Measurements from ENCODE around the gene GBF1. TPM values are rescaled to one million over a fixed set of nuclear protein-coding genes. Genes with fewer than 3 reads are reported as not detected.

The GBF1 gene
- total and polyA plus RNA-seq, 10 of the 15 experiments (the other 5 are each of a cell fraction or from before 2014, with no cell fraction given), result 0.82 to 42.0 (median 21.8) TPM

DNA sequence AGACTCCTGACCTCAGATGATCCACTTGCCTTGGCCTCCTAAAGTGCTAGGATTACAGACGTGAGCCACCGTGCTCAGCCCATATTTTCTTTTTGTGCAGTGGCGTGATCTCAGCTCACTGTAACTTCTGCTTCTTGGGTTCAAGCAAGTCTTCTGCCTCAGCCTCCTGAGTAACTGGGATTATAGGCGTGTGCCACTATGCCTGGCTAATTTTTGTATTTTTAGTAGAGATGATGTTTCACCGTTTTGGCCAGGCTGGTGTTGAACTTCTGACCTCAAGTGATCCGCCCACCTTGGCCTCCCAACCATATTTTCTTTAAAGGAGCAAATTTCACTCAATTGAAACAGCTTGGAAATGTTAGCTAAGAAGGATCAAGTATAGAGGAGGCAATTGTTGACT is 16.5 kb downstream of the GBF1 start:
- H3K27ac ChIP-seq (ENCODE audit: control insufficient read depth, insufficient read depth), result no peak overlapping the region
- no peak overlapping the region for H3K4me2 ChIP-seq (ENCODE audit: control insufficient read depth, insufficient read depth)
- intact Hi-C loops (cut with micrococcal nuclease; ENCODE audit: unreplicated experiment) (no loop called here), in situ Hi-C loops (cut with MboI) (no loop called here)
- DNase-seq (ENCODE audit: low read depth, low spot score) (no peak), ATAC-seq (no peak), FAIRE-seq (no peak)
- ChIA-PET SMC1A (ENCODE audit: uncharacterized antibody, unreplicated experiment) (interaction anchor here (0.9 kb wide), 1 partner anchor 17 kb away, joined by 3 read pairs; no protein-coding TSS in a partner anchor), POLR2A (interaction anchor here (0.5 to 0.8 kb wide), 3 partner anchors 12 to 748 kb away, joined by 3 to 7 read pairs (median 5); no protein-coding TSS in a partner anchor), CTCF (interaction anchor here (0.6 to 1.2 kb wide), 2 partner anchors 90 to 214 kb away, joined by 3 read pairs; no protein-coding TSS in a partner anchor), RAD21 (ENCODE audit: unreplicated experiment) (interaction anchor here (1.1 kb wide), 1 partner anchor 90 kb away, joined by 3 read pairs; no protein-coding TSS in a partner anchor)
- WGBS (ENCODE audit: insufficient coverage, insufficient replicate concordance, low lambda C conversion rate, missing lambda C conversion rate), result 91% methylated on average over 6 of the region's 6 CpGs
- H3K36me3 ChIP-seq (ENCODE audit: control insufficient read depth in 2 of 2, insufficient read depth in 2 of 2, low read length in 1 of 2), result peaks cover 7 to 24% of the 10 kb centered on the region in 2 experiments
- no peaks in the 10 kb centered on the region for H3K4me1 ChIP-seq (ENCODE audit: control insufficient read depth, insufficient read depth, low read length)
- no TSS peak for BruUV-seq (replicated peaks)
- no peak overlapping the region for H3K9ac ChIP-seq (ENCODE audit: control insufficient read depth, insufficient read depth, low read length)
- no peaks in the 10 kb centered on the region for H3K27me3 ChIP-seq (replicated peaks in 1 of 2; ENCODE audit: control insufficient read depth in 2 of 2, insufficient read depth in 2 of 2, low read length in 1 of 2)
- H3K4me3 ChIP-seq, result no peak overlapping the region
- peaks cover 4% of the 10 kb centered on the region; the same call in 1 of the 2 replicates for H4K20me1 ChIP-seq (ENCODE audit: control insufficient read depth, insufficient read depth)
- no peak overlapping the region for H2AFZ ChIP-seq (ENCODE audit: control insufficient read depth, low read depth, low read length)
- no peaks in the 10 kb centered on the region for H3K9me3 ChIP-seq (replicated peaks; ENCODE audit: control insufficient read depth, insufficient read depth, low read length)
- peaks cover 10% of the 10 kb centered on the region for H3K79me2 ChIP-seq (ENCODE audit: control insufficient read depth, insufficient read depth, low read length)
- TF ChIP-seq KAT2A (conservative IDR thresholded peaks at IDR 0.05; ENCODE audit: control insufficient read depth, low read depth, low read length) (no peak), TBL1XR1 (IDR thresholded peaks at IDR 0.05; ENCODE audit: low read depth, low read length) (no peak), IRF4 (IDR thresholded peaks at IDR 0.05; ENCODE audit: low read depth, low read length) (no peak), ZSCAN29 (IDR thresholded peaks at IDR 0.05) (no peak), NFYB (IDR thresholded peaks at IDR 0.05; ENCODE audit: insufficient read depth, low read depth, low read length) (no peak), FOS (IDR thresholded peaks at IDR 0.05; ENCODE audit: borderline replicate concordance, extremely low read depth, insufficient read length) (no peak), NR2C1 (IDR thresholded peaks at IDR 0.05) (no peak), IKZF1 (conservative IDR thresholded peaks at IDR 0.05) (no peak), SUZ12 (IDR thresholded peaks at IDR 0.05; ENCODE audit: unreplicated experiment) (no peak), RAD21 (IDR thresholded peaks at IDR 0.05; ENCODE audit: insufficient read depth, low read depth, low read length) (no peak), POU2F2 (IDR thresholded peaks at IDR 0.05; ENCODE audit: borderline replicate concordance, low read depth, low read length) (no peak), NFYA (IDR thresholded peaks at IDR 0.05; ENCODE audit: borderline replicate concordance, low read depth, low read length) (no peak), CBFB (IDR thresholded peaks at IDR 0.05; ENCODE audit: low read depth) (no peak)
- TF ChIP-seq, protein P1, sequence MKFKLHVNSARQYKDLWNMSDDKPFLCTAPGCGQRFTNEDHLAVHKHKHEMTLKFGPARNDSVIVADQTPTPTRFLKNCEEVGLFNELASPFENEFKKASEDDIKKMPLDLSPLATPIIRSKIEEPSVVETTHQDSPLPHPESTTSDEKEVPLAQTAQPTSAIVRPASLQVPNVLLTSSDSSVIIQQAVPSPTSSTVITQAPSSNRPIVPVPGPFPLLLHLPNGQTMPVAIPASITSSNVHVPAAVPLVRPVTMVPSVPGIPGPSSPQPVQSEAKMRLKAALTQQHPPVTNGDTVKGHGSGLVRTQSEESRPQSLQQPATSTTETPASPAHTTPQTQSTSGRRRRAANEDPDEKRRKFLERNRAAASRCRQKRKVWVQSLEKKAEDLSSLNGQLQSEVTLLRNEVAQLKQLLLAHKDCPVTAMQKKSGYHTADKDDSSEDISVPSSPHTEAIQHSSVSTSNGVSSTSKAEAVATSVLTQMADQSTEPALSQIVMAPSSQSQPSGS (IDR thresholded peaks at IDR 0.05; ENCODE audit: low read length), result no peak
- TF ChIP-seq, protein P2, sequence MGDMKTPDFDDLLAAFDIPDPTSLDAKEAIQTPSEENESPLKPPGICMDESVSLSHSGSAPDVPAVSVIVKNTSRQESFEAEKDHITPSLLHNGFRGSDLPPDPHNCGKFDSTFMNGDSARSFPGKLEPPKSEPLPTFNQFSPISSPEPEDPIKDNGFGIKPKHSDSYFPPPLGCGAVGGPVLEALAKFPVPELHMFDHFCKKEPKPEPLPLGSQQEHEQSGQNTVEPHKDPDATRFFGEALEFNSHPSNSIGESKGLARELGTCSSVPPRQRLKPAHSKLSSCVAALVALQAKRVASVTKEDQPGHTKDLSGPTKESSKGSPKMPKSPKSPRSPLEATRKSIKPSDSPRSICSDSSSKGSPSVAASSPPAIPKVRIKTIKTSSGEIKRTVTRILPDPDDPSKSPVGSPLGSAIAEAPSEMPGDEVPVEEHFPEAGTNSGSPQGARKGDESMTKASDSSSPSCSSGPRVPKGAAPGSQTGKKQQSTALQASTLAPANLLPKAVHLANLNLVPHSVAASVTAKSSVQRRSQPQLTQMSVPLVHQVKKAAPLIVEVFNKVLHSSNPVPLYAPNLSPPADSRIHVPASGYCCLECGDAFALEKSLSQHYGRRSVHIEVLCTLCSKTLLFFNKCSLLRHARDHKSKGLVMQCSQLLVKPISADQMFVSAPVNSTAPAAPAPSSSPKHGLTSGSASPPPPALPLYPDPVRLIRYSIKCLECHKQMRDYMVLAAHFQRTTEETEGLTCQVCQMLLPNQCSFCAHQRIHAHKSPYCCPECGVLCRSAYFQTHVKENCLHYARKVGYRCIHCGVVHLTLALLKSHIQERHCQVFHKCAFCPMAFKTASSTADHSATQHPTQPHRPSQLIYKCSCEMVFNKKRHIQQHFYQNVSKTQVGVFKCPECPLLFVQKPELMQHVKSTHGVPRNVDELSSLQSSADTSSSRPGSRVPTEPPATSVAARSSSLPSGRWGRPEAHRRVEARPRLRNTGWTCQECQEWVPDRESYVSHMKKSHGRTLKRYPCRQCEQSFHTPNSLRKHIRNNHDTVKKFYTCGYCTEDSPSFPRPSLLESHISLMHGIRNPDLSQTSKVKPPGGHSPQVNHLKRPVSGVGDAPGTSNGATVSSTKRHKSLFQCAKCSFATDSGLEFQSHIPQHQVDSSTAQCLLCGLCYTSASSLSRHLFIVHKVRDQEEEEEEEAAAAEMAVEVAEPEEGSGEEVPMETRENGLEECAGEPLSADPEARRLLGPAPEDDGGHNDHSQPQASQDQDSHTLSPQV (IDR thresholded peaks at IDR 0.05), result no peak
- TF ChIP-seq, protein P3, sequence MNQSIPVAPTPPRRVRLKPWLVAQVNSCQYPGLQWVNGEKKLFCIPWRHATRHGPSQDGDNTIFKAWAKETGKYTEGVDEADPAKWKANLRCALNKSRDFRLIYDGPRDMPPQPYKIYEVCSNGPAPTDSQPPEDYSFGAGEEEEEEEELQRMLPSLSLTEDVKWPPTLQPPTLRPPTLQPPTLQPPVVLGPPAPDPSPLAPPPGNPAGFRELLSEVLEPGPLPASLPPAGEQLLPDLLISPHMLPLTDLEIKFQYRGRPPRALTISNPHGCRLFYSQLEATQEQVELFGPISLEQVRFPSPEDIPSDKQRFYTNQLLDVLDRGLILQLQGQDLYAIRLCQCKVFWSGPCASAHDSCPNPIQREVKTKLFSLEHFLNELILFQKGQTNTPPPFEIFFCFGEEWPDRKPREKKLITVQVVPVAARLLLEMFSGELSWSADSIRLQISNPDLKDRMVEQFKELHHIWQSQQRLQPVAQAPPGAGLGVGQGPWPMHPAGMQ (IDR thresholded peaks at IDR 0.05; ENCODE audit: borderline replicate concordance), result no peak
- TF ChIP-seq, protein P4, sequence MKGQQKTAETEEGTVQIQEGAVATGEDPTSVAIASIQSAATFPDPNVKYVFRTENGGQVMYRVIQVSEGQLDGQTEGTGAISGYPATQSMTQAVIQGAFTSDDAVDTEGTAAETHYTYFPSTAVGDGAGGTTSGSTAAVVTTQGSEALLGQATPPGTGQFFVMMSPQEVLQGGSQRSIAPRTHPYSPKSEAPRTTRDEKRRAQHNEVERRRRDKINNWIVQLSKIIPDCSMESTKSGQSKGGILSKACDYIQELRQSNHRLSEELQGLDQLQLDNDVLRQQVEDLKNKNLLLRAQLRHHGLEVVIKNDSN (IDR thresholded peaks at IDR 0.05; ENCODE audit: borderline replicate concordance, extremely low read length, insufficient read depth, low read depth, low read length), result no peak

Measured in GM12878 (cell line).